ENCODE measurements around the gene OTUD1. TPM values are rescaled to one million over a fixed set of nuclear protein-coding genes. Genes with fewer than 3 reads are reported as not detected.

The OTUD1 gene
- total RNA-seq, 1 experiment from 2014 or later: 3.8 TPM

DNA sequence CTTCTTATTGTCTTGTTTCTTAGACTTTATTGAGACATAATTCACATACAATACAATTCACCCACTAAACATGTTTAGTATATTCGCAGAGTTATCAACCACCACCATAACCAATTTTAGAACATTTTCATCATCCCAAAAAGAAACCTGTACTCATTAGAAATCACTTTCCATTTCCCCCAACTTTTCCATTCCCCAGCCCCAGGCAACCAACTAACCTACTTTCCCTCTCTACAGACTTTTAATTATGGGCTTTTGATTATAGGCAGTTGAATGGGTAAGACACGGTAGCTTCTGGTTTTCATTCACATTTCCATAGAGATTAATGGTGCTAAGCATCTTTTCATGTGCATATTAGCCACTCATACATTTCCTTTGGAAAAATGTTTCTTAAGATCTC is 24.2 kb upstream of the OTUD1 start:
- H3K4me2 ChIP-seq (ENCODE audit: insufficient read depth, insufficient read length, low read length): no peak overlapping the region
- DNase-seq: no peak
- no peak overlapping the region for H3K4ac ChIP-seq (ENCODE audit: low read depth, low read length)
- Mint-ChIP-seq H3K4me3 (no peak overlapping the region), H3K9me3 (no peaks in the 10 kb centered on the region), H3K4me1 (peaks cover 33 to 37% of the 10 kb centered on the region in 2 experiments), H3K27me3 (ENCODE audit: low read depth) (no peaks in the 10 kb centered on the region; the same call in 1 of the 2 replicates), H3K36me3 (ENCODE audit: insufficient read depth in 1 of 3, low read depth in 3 of 3) (no peaks in the 10 kb centered on the region; a peak in 1 of 7 replicates), H3K27ac (no peak overlapping the region)
- no peak overlapping the region for H2BK12ac ChIP-seq (ENCODE audit: insufficient read length, low read depth, low read length)
- no peak overlapping the region for H2AFZ ChIP-seq (ENCODE audit: low read length)
- H4K8ac ChIP-seq (replicated peaks; ENCODE audit: insufficient read length, low read depth, low read length): no peak overlapping the region
- no peak overlapping the region for H3K56ac ChIP-seq (ENCODE audit: insufficient read length, low read depth, low read length)
- no peaks in the 10 kb centered on the region for H3K23me2 ChIP-seq (ENCODE audit: insufficient read length, low read depth, low read length, poor library complexity, severe bottlenecking)
- H2BK5ac ChIP-seq (ENCODE audit: insufficient read length, low read length): no peak overlapping the region
- H4K91ac ChIP-seq (ENCODE audit: insufficient read length, low read depth, low read length): no peak overlapping the region
- H3K18ac ChIP-seq (ENCODE audit: insufficient read length, low read depth, low read length): no peak overlapping the region
- TF ChIP-seq, protein P1, sequence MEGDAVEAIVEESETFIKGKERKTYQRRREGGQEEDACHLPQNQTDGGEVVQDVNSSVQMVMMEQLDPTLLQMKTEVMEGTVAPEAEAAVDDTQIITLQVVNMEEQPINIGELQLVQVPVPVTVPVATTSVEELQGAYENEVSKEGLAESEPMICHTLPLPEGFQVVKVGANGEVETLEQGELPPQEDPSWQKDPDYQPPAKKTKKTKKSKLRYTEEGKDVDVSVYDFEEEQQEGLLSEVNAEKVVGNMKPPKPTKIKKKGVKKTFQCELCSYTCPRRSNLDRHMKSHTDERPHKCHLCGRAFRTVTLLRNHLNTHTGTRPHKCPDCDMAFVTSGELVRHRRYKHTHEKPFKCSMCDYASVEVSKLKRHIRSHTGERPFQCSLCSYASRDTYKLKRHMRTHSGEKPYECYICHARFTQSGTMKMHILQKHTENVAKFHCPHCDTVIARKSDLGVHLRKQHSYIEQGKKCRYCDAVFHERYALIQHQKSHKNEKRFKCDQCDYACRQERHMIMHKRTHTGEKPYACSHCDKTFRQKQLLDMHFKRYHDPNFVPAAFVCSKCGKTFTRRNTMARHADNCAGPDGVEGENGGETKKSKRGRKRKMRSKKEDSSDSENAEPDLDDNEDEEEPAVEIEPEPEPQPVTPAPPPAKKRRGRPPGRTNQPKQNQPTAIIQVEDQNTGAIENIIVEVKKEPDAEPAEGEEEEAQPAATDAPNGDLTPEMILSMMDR (conservative IDR thresholded peaks at IDR 0.05): no peak
- no peaks in the 10 kb centered on the region for H3K79me1 ChIP-seq (ENCODE audit: insufficient read depth, low read depth, low read length, poor library complexity, severe bottlenecking)
- no peak overlapping the region for H3K9ac ChIP-seq (ENCODE audit: extremely low read depth, insufficient read length, low read length)
- no peaks in the 10 kb centered on the region for H4K20me1 ChIP-seq (ENCODE audit: control insufficient read depth, insufficient read depth, insufficient read length)
- no peak overlapping the region for H3T11ph ChIP-seq (ENCODE audit: low read length)
- no CpG with 5 or more reads among the region's 2 CpGs for WGBS (ENCODE audit: extremely low coverage, insufficient read length, low lambda C conversion rate)
- no peak overlapping the region for H3K27ac ChIP-seq (ENCODE audit: insufficient read length, low read depth, low read length)
- H3K23ac ChIP-seq (ENCODE audit: insufficient read length, low read depth, low read length): no peak overlapping the region
- H3K9me3 ChIP-seq (ENCODE audit: control insufficient read depth, low read depth, low read length): no peaks in the 10 kb centered on the region
- no peak overlapping the region for H2AK5ac ChIP-seq (ENCODE audit: insufficient read length, low read length)
- H4K5ac ChIP-seq (ENCODE audit: insufficient read length, low read depth, low read length): no peak overlapping the region
- H3K27me3 ChIP-seq (ENCODE audit: insufficient read depth, low read length): no peaks in the 10 kb centered on the region
- H3K14ac ChIP-seq (ENCODE audit: insufficient read depth, low read length): no peak overlapping the region
- H3K4me1 ChIP-seq (ENCODE audit: insufficient read depth, low read length): peaks cover 6% of the 10 kb centered on the region; the same call in 1 of the 2 replicates
- no peak overlapping the region for H2BK15ac ChIP-seq (ENCODE audit: low read depth, low read length)
- no peak overlapping the region for H2BK120ac ChIP-seq (ENCODE audit: low read depth, low read length, poor library complexity, severe bottlenecking)
- no peak overlapping the region for H2BK20ac ChIP-seq (ENCODE audit: low read depth, low read length, poor library complexity, severe bottlenecking)
- H3K79me2 ChIP-seq (ENCODE audit: insufficient read depth, low read length): no peaks in the 10 kb centered on the region
